K562 (cell line): Measurements from ENCODE around the gene SYCP2. TPM values are rescaled to one million over a fixed set of nuclear protein-coding genes. Genes with fewer than 3 reads are reported as not detected.

Experiments
- ATAC-seq: fragments of 200-7000 bp; cut with Tn5 transposase; 3 replicates; pipeline ENCODE4 v1.9.1; 2020; ENCODE audit warnings: moderate library complexity
- BruUV-seq: library from RNA; stranded (reverse); fragments of 400-500 nt; replicated peaks from 2 replicates; lab custom pipeline; 2021; lab: Mats Ljungman, UMichigan
- CTCF ChIA-PET: fragments of 300-600 bp; formaldehyde crosslinking; extraction: SDS; loops from one replicate; lab custom pipeline; 2021; ENCODE audit warnings: low intra/inter-chr PET ratio; lab: Yijun Ruan, JAX
- POLR2A ChIA-PET: fragments of 300-600, 350-650 bp; sonication (Branson Sonifier 250); formaldehyde crosslinking; extraction: SDS; loops from one replicate; lab custom pipeline; 2021; ENCODE audit warnings: antibody characterized with exemption, inconsistent platforms; lab: Yijun Ruan, JAX
- DNase-seq, 4 experiments: peaks; one replicate each; pipeline versions ENCODE4 v3.0.0 to v3.0.0-alpha.2; 2011 to 2018; ENCODE audit warnings: low spot score in 3 of 4, mixed read lengths in 3 of 4; ENCODE audit errors: extremely low read depth in 1 of 4
- FAIRE-seq: peaks from 2 replicates; lab custom pipeline; 2011; peaks lifted over from hg19 to GRCh38; lab: Jason Lieb, UNC
- H2AFZ ChIP-seq: 2 replicates; pipeline ENCODE4 v1.6.0; 2011; ENCODE audit warnings: low read depth, low read length, control low read depth, inconsistent platforms
- H3K27ac ChIP-seq: fragments of 200-600 bp; 3 replicates; pipeline ENCODE4 v1.8.0; 2011; ENCODE audit warnings: low read depth, mild to moderate bottlenecking, control low read depth, inconsistent platforms, low read length, moderate library complexity, mixed read lengths; ENCODE audit errors: extremely low read depth
- H3K27me3 ChIP-seq, 2 experiments: fragments of 300-600 bp in 1 of 2; 2 replicates in 1 of 2; 3 replicates in 1 of 2; pipeline versions ENCODE4 v1.6.0 to v1.8.0; 2011; ENCODE audit warnings: inconsistent platforms in 2 of 2, low read length in 2 of 2, mild to moderate bottlenecking in 1 of 2, mixed read lengths in 1 of 2, moderate library complexity in 1 of 2; ENCODE audit not compliant: control insufficient read depth in 2 of 2, insufficient read depth in 2 of 2
- H3K36me3 ChIP-seq: fragments of 300-600 bp; 3 replicates; pipeline ENCODE4 v1.8.0; 2011; ENCODE audit warnings: mild to moderate bottlenecking, low read length, inconsistent platforms; ENCODE audit not compliant: control insufficient read depth, insufficient read depth
- H3K4me1 ChIP-seq, 2 experiments: fragments of 200-600 bp in 1 of 2; replicated peaks in 1 of 2; 2 replicates in 1 of 2; 3 replicates in 1 of 2; pipeline versions ENCODE4 v1.5.1 to v1.8.0; 2011; ENCODE audit warnings: inconsistent platforms in 2 of 2, low read length in 2 of 2, mild to moderate bottlenecking in 1 of 2, mixed read lengths in 1 of 2, moderate library complexity in 1 of 2; ENCODE audit not compliant: control insufficient read depth in 2 of 2, insufficient read depth in 2 of 2
- H3K4me2 ChIP-seq: 2 replicates; pipeline ENCODE4 v1.6.1; 2011; ENCODE audit warnings: low read length, control low read depth, inconsistent platforms, mixed read lengths; ENCODE audit not compliant: insufficient read depth
- H3K4me3 ChIP-seq: fragments of 200-600 bp; sonication (generic), shearing (Covaris generic); 2 replicates; pipeline ENCODE4 v1.5.1; 2016; ENCODE audit warnings: control low read depth, inconsistent platforms
- H3K79me2 ChIP-seq: fragments of 200-600 bp; 3 replicates; pipeline ENCODE4 v1.8.0; 2011; ENCODE audit warnings: low read length, inconsistent platforms; ENCODE audit not compliant: control insufficient read depth, insufficient read depth
- H3K9ac ChIP-seq, 2 experiments: 2 replicates each; pipeline versions ENCODE4 v1.6.0 to v1.6.1; 2011; ENCODE audit warnings: low read depth in 2 of 2, low read length in 2 of 2, control low read depth in 1 of 2, inconsistent platforms in 1 of 2, mild to moderate bottlenecking in 1 of 2, mixed read lengths in 1 of 2; ENCODE audit not compliant: insufficient read depth in 1 of 2
- H3K9me1 ChIP-seq: one replicate; pipeline ENCODE4 v1.6.0; 2011; ENCODE audit warnings: inconsistent platforms, mild to moderate bottlenecking, low read length, moderate library complexity; ENCODE audit not compliant: control insufficient read depth, insufficient read depth
- H3K9me3 ChIP-seq: replicated peaks from 2 replicates; pipeline ENCODE4 v1.5.1; 2011; ENCODE audit warnings: low read depth, low read length, inconsistent platforms; ENCODE audit not compliant: control insufficient read depth, insufficient read depth
- H4K20me1 ChIP-seq: replicated peaks from 2 replicates; pipeline ENCODE4 v1.6.1; 2011; ENCODE audit warnings: low read length, inconsistent platforms, mixed read lengths; ENCODE audit not compliant: control insufficient read depth, insufficient read depth
- ETV1 ChIP-seq: fragments of 450-650 bp; conservative IDR thresholded peaks from 2 replicates; pipeline ENCODE4 v1.6.1; 2016; ENCODE audit warnings: missing genetic modification characterization, control low read depth, low read depth, missing compliant biosample characterization
- HDAC6 ChIP-seq: IDR thresholded peaks from 2 replicates; pipeline ENCODE4 v1.6.1; 2012; ENCODE audit warnings: low read depth, mild to moderate bottlenecking, control low read depth, inconsistent platforms, low read length, moderate library complexity
- MAFG ChIP-seq: fragments of 450-650 bp; conservative IDR thresholded peaks from 2 replicates; pipeline ENCODE4 v1.6.1; 2016; ENCODE audit warnings: missing genetic modification characterization, missing compliant biosample characterization
- NR1H2 ChIP-seq: sonication (generic); formaldehyde crosslinking; IDR thresholded peaks from 2 replicates; pipeline ENCODE4 v1.4.0; 2020; ENCODE audit warnings: mild to moderate bottlenecking, missing genetic modification reagents
- POLR3A ChIP-seq: IDR thresholded peaks from 2 replicates; pipeline ENCODE4 v1.6.1; 2011; ENCODE audit warnings: borderline replicate concordance, mild to moderate bottlenecking, moderate library complexity; ENCODE audit not compliant: insufficient read length, insufficient read depth; ENCODE audit errors: extremely low read depth
- RBBP5 ChIP-seq: fragments of 200-600 bp; sonication (generic); IDR thresholded peaks from 2 replicates; pipeline ENCODE4 v1.6.1; 2012; ENCODE audit warnings: borderline replicate concordance, mild to moderate bottlenecking, low read length, control low read depth, inconsistent platforms; ENCODE audit not compliant: insufficient read depth, poor library complexity, severe bottlenecking
- SNAPC5 ChIP-seq: fragments of 250-450 bp; sonication (Bioruptor Pico); IDR thresholded peaks from 2 replicates; pipeline ENCODE4 v1.8.0; 2021; ENCODE audit warnings: moderate library complexity, mild to moderate bottlenecking, inconsistent platforms
- THRA ChIP-seq: fragments of 450-650 bp; IDR thresholded peaks from 2 replicates; pipeline ENCODE4 v1.6.1; 2017; ENCODE audit warnings: mild to moderate bottlenecking, moderate library complexity
- ZBTB40 ChIP-seq, 2 experiments: fragments of 450-650 bp in 1 of 2; sonication (generic) in 1 of 2; formaldehyde crosslinking in 1 of 2; IDR thresholded peaks; 2 replicates each; pipeline versions ENCODE4 v1.7.1 to v1.9.0; 2016 to 2022; ENCODE audit warnings: inconsistent platforms in 1 of 2, mild to moderate bottlenecking in 1 of 2, missing genetic modification reagents in 1 of 2
- ZNF316 ChIP-seq: fragments of 450-650 bp; IDR thresholded peaks from 2 replicates; pipeline ENCODE4 v1.6.1; 2016
- WGBS: fragments of 100-300 bp; shearing (Covaris generic); methylation state at CpG from one replicate; pipeline ENCODE4 v1.1.6; 2016; ENCODE audit warnings: low coverage, mixed read lengths; ENCODE audit not compliant: insufficient coverage; ENCODE audit errors: missing lambda C conversion rate; 5-methylcytosine and 5-hydroxymethylcytosine counted together
- in situ Hi-C: fragments of 300-500 bp; cut with MboI; formaldehyde crosslinking; loops from 4 replicates; pipeline ENCODE4 v1.15.0; 2018; ENCODE audit warnings: inconsistent platforms, mixed read lengths
- intact Hi-C: fragments of 100-400 bp; cut with micrococcal nuclease; formaldehyde crosslinking; loops from 2 replicates; pipeline ENCODE4 v1.14.2; 2022
- polyA plus RNA-seq, 8 experiments: library from polyadenylated mRNA; depleted of rRNA in 4 of 8; stranded (reverse) in 5 of 8; unstranded in 3 of 8; fragments of >200 nt; fragmentation: Nextera tagmentation in 2 of 8; fragmentation: Illumina TruSeq in 1 of 8; extraction: Ambion mirVana in 2 of 8; extraction: Trizol in 1 of 8; gene quantifications; 2 replicates each; pipeline versions ENCODE4 v1.2.1 to v1.2.3, GENCODE V29; 2011 to 2014; ENCODE audit warnings: inconsistent platforms in 1 of 8, missing spikeins in 1 of 8
- total RNA-seq, 7 experiments: library from RNA; depleted of rRNA in 6 of 7; stranded (reverse); fragments of >200 nt in 6 of 7; fragmentation: Illumina TruSeq in 2 of 7; extraction: Trizol in 2 of 7; gene quantifications; 2 replicates each; pipeline versions ENCODE4 v1.2.1 to v1.2.3, GENCODE V29; 2011 to 2021; ENCODE audit warnings: low replicate concordance in 1 of 7

The SYCP2 gene
- total and polyA plus RNA-seq, 9 of the 15 experiments (the other 6 are each of a cell fraction or from before 2014, with no cell fraction given), result 0.24 to 1.6 (median 0.67) TPM

- Histone ChIP-seq H3K27ac (no peak overlapping the region), H3K4me2 (no peak overlapping the region), H2AFZ (no peak overlapping the region), H3K9me1 (no peaks in the 10 kb centered on the region), H3K27me3 (peaks cover 0 to 26% of the 10 kb centered on the region in 2 experiments; a peak in 1 of 5 replicates), H3K9me3 (no peaks in the 10 kb centered on the region), H3K4me3 (no peak overlapping the region), H4K20me1 (no peaks in the 10 kb centered on the region; the same call in 1 of the 2 replicates), H3K79me2 (no peaks in the 10 kb centered on the region), H3K4me1 (no peaks in the 10 kb centered on the region), H3K9ac (no peak overlapping the region), H3K36me3 (no peaks in the 10 kb centered on the region)
- CTCF ChIA-PET, result no interaction called here
- ATAC-seq (no peak), DNase-seq (no peak), FAIRE-seq (no peak)
- 1% methylated on average over 9 of the region's 9 CpGs for WGBS
- BruUV-seq, result no TSS peak
- TF ChIP-seq HDAC6 (no peak), NR1H2 (CRISPR knock-in tag) (no peak), ZBTB40 (IDR thresholded peaks at IDR 0.05) (no peak), ZBTB40 (CRISPR knock-in tag; IDR thresholded peaks at IDR 0.05) (no peak), ETV1 (tag) (no peak), MAFG (tag) (no peak), RBBP5 (no peak), THRA (no peak), ZNF316 (no peak), SNAPC5 (no peak), POLR3A (no peak)
- intact Hi-C loops (no loop called here), in situ Hi-C loops (loop anchor here (10.0 kb wide), 1 partner anchor 1962 kb away; no protein-coding TSS in a partner anchor)
- POLR2A ChIA-PET, result interaction anchor here (1.1 kb wide), 1 partner anchor 14 kb away, joined by 6 read pairs; no protein-coding TSS in a partner anchor
Observed at GRCh38 chr20:59823030-59823423, 110.4 kb downstream of the SYCP2 start.
